ENCODE data around the gene EMILIN3.

Gene EMILIN3

GRCh38 chr20:41390889-41391288 lies 24.3 kb upstream of the EMILIN3 start:
- peaks cover 1% of the 10 kb centered on the region; the same call in 1 of the 2 replicates for H3K4me1 ChIP-seq (ENCODE audit: control insufficient read depth, insufficient read depth, low read length)
- no CpG with 5 or more reads among the region's 3 CpGs for WGBS (ENCODE audit: insufficient coverage, insufficient read length)
- no peak overlapping the region for H3K4me3 ChIP-seq (ENCODE audit: low read length)
- H3K36me3 ChIP-seq (ENCODE audit: control insufficient read depth, insufficient read depth, low read length): no peaks in the 10 kb centered on the region
- no peaks in the 10 kb centered on the region for H3K27me3 ChIP-seq (ENCODE audit: control insufficient read depth, insufficient read depth, low read length)
- no peak for DNase-seq (ENCODE audit: low read depth, low spot score)
- H3K27ac ChIP-seq (ENCODE audit: low read length): no peak overlapping the region
- H3K9me3 ChIP-seq (ENCODE audit: control insufficient read depth, insufficient read depth, low read length): no peaks in the 10 kb centered on the region

- no peaks in the 10 kb centered on the region for H3K36me3 ChIP-seq (ENCODE audit: control insufficient read depth, insufficient read depth, low read length)
- no peaks in the 10 kb centered on the region for H3K27me3 ChIP-seq (ENCODE audit: control insufficient read depth, insufficient read depth, low read length)
- no CpG with 5 or more reads among the region's 9 CpGs for WGBS (ENCODE audit: insufficient coverage, insufficient read length)
- H3K9me3 ChIP-seq (ENCODE audit: control insufficient read depth, insufficient read depth, low read length): no peaks in the 10 kb centered on the region
- H3K27ac ChIP-seq (ENCODE audit: low read length): no peak overlapping the region
- no peak for DNase-seq (ENCODE audit: low read depth, low spot score)
- H3K4me3 ChIP-seq (ENCODE audit: low read length): no peak overlapping the region
- no peaks in the 10 kb centered on the region for H3K4me1 ChIP-seq (ENCODE audit: control insufficient read depth, insufficient read depth, low read length)
Observed at GRCh38 chr20:41387444-41387851, 20.8 kb upstream of the EMILIN3 start.

GRCh38 chr20:41386502-41387427 lies 20.1 kb upstream of the EMILIN3 start:
- H3K27me3 ChIP-seq (ENCODE audit: control insufficient read depth, insufficient read depth, low read length): no peaks in the 10 kb centered on the region
- no peak overlapping the region for H3K27ac ChIP-seq (ENCODE audit: low read length)
- no CpG with 5 or more reads among the region's 14 CpGs for WGBS (ENCODE audit: insufficient coverage, insufficient read length)
- H3K9me3 ChIP-seq (ENCODE audit: control insufficient read depth, insufficient read depth, low read length): no peaks in the 10 kb centered on the region
- no peak for DNase-seq (ENCODE audit: low read depth, low spot score)
- H3K36me3 ChIP-seq (ENCODE audit: control insufficient read depth, insufficient read depth, low read length): no peaks in the 10 kb centered on the region
- H3K4me3 ChIP-seq (ENCODE audit: low read length): no peak overlapping the region
- H3K4me1 ChIP-seq (ENCODE audit: control insufficient read depth, insufficient read depth, low read length): no peaks in the 10 kb centered on the region

GRCh38 chr20:41382791-41383305 lies 16.2 kb upstream of the EMILIN3 start:
- WGBS (ENCODE audit: insufficient coverage, insufficient read length): no CpG with 5 or more reads among the region's 7 CpGs
- Histone ChIP-seq H3K27ac (ENCODE audit: low read length) (no peak overlapping the region), H3K4me3 (ENCODE audit: low read length) (no peak overlapping the region), H3K4me1 (ENCODE audit: control insufficient read depth, insufficient read depth, low read length) (no peaks in the 10 kb centered on the region), H3K36me3 (ENCODE audit: control insufficient read depth, insufficient read depth, low read length) (no peaks in the 10 kb centered on the region), H3K27me3 (ENCODE audit: control insufficient read depth, insufficient read depth, low read length) (no peaks in the 10 kb centered on the region), H3K9me3 (ENCODE audit: control insufficient read depth, insufficient read depth, low read length) (no peaks in the 10 kb centered on the region)
- DNase-seq (ENCODE audit: low read depth, low spot score): no peak

- no peak for DNase-seq (ENCODE audit: low read depth, low spot score)
Observed at GRCh38 chr20:41380551-41381193, 14.1 kb upstream of the EMILIN3 start.

GRCh38 chr20:41379551-41379950 lies 12.9 kb upstream of the EMILIN3 start:
- H3K4me3 ChIP-seq (ENCODE audit: low read length): no peak overlapping the region
- no peaks in the 10 kb centered on the region for H3K27me3 ChIP-seq (ENCODE audit: control insufficient read depth, insufficient read depth, low read length)
- DNase-seq (ENCODE audit: low read depth, low spot score): no peak
- H3K36me3 ChIP-seq (ENCODE audit: control insufficient read depth, insufficient read depth, low read length): no peaks in the 10 kb centered on the region
- no peak overlapping the region for H3K27ac ChIP-seq (ENCODE audit: low read length)
- H3K9me3 ChIP-seq (ENCODE audit: control insufficient read depth, insufficient read depth, low read length): no peaks in the 10 kb centered on the region
- H3K4me1 ChIP-seq (ENCODE audit: control insufficient read depth, insufficient read depth, low read length): no peaks in the 10 kb centered on the region; the same call in 1 of the 2 replicates
- no CpG with 5 or more reads among the region's 2 CpGs for WGBS (ENCODE audit: insufficient coverage, insufficient read length)

More at GRCh38 chr20:41380551-41381193, 14.1 kb upstream of the EMILIN3 start:
- Histone ChIP-seq H3K4me3 (ENCODE audit: low read length) (no peak overlapping the region), H3K36me3 (ENCODE audit: control insufficient read depth, insufficient read depth, low read length) (no peaks in the 10 kb centered on the region), H3K27ac (ENCODE audit: low read length) (no peak overlapping the region), H3K4me1 (ENCODE audit: control insufficient read depth, insufficient read depth, low read length) (no peaks in the 10 kb centered on the region; the same call in 1 of the 2 replicates), H3K9me3 (ENCODE audit: control insufficient read depth, insufficient read depth, low read length) (no peaks in the 10 kb centered on the region), H3K27me3 (ENCODE audit: control insufficient read depth, insufficient read depth, low read length) (no peaks in the 10 kb centered on the region)
- no CpG with 5 or more reads among the region's 12 CpGs for WGBS (ENCODE audit: insufficient coverage, insufficient read length)

- no CpG with 5 or more reads among the region's 6 CpGs for WGBS (ENCODE audit: insufficient coverage, insufficient read length)
- DNase-seq (ENCODE audit: low read depth, low spot score): no peak
- no peaks in the 10 kb centered on the region for H3K36me3 ChIP-seq (ENCODE audit: control insufficient read depth, insufficient read depth, low read length)
- H3K27me3 ChIP-seq (ENCODE audit: control insufficient read depth, insufficient read depth, low read length): no peaks in the 10 kb centered on the region
- H3K4me3 ChIP-seq (ENCODE audit: low read length): no peak overlapping the region
- no peaks in the 10 kb centered on the region; the same call in 1 of the 2 replicates for H3K4me1 ChIP-seq (ENCODE audit: control insufficient read depth, insufficient read depth, low read length)
- H3K27ac ChIP-seq (ENCODE audit: low read length): no peak overlapping the region
- H3K9me3 ChIP-seq (ENCODE audit: control insufficient read depth, insufficient read depth, low read length): no peaks in the 10 kb centered on the region
Observed at GRCh38 chr20:41377275-41377674, 10.7 kb upstream of the EMILIN3 start.

GRCh38 chr20:41376349-41376748 lies 9.7 kb upstream of the EMILIN3 start:
- Histone ChIP-seq H3K9me3 (ENCODE audit: control insufficient read depth, insufficient read depth, low read length) (peaks cover under 1% of the 10 kb centered on the region; the same call in 1 of the 2 replicates), H3K4me1 (ENCODE audit: control insufficient read depth, insufficient read depth, low read length) (no peaks in the 10 kb centered on the region; the same call in 1 of the 2 replicates), H3K27ac (ENCODE audit: low read length) (no peak overlapping the region), H3K27me3 (ENCODE audit: control insufficient read depth, insufficient read depth, low read length) (no peaks in the 10 kb centered on the region), H3K4me3 (ENCODE audit: low read length) (no peak overlapping the region), H3K36me3 (ENCODE audit: control insufficient read depth, insufficient read depth, low read length) (no peaks in the 10 kb centered on the region)
- no peak for DNase-seq (ENCODE audit: low read depth, low spot score)
- no CpG with 5 or more reads among the region's 5 CpGs for WGBS (ENCODE audit: insufficient coverage, insufficient read length)

GRCh38 chr20:41375846-41376245 lies 9.2 kb upstream of the EMILIN3 start:
- Histone ChIP-seq H3K36me3 (ENCODE audit: control insufficient read depth, insufficient read depth, low read length) (no peaks in the 10 kb centered on the region), H3K27ac (ENCODE audit: low read length) (no peak overlapping the region), H3K27me3 (ENCODE audit: control insufficient read depth, insufficient read depth, low read length) (no peaks in the 10 kb centered on the region), H3K4me1 (ENCODE audit: control insufficient read depth, insufficient read depth, low read length) (no peaks in the 10 kb centered on the region; the same call in 1 of the 2 replicates), H3K9me3 (ENCODE audit: control insufficient read depth, insufficient read depth, low read length) (peaks cover 2% of the 10 kb centered on the region), H3K4me3 (ENCODE audit: low read length) (no peak overlapping the region)
- WGBS (ENCODE audit: insufficient coverage, insufficient read length): no CpG with 5 or more reads among the region's 9 CpGs
- no peak for DNase-seq (ENCODE audit: low read depth, low spot score)

Data from iPS DF 6.9 (cell line).